ENCODE results near the gene GPR152. TPM values are rescaled to one million over a fixed set of nuclear protein-coding genes. Genes with fewer than 3 reads are reported as not detected.
"Not testable (repeated sequence)": the region's sequence is repeated elsewhere in the genome, so short reads cannot be mapped to it uniquely, and the experiment has no call there.

The GPR152 gene
- total RNA-seq, 2 donors from 2014 or later = not detected

GRCh38 chr11:67486481-67487195 lies 34.1 kb upstream of the GPR152 start:
- Mint-ChIP-seq H3K9me3 (peaks cover 3% of the 10 kb centered on the region), H3K4me1 (peaks cover 3% of the 10 kb centered on the region), H3K27me3 (ENCODE audit: insufficient read depth) (peaks cover 19% of the 10 kb centered on the region), H3K36me3 (ENCODE audit: low read depth) (peaks cover 21% of the 10 kb centered on the region), H3K4me3 (no peak overlapping the region), H3K27ac (no peak overlapping the region)
- Histone ChIP-seq H3K27me3 (ENCODE audit: control insufficient read depth, insufficient read depth, low read length, poor library complexity, severe bottlenecking) (no peaks in the 10 kb centered on the region), H3K27ac (ENCODE audit: low read depth, low read length) (no peak overlapping the region), H3K4me1 (ENCODE audit: control insufficient read depth, insufficient read depth, low read length) (no peaks in the 10 kb centered on the region), H3K4me3 (ENCODE audit: low read length) (no peak overlapping the region), H3K9ac (ENCODE audit: extremely low read depth, low read length, poor library complexity, severe bottlenecking) (no peak overlapping the region), H3K9me3 (ENCODE audit: control insufficient read depth, low read length) (no peaks in the 10 kb centered on the region), H3K36me3 (ENCODE audit: control insufficient read depth, insufficient read depth, low read length) (no peaks in the 10 kb centered on the region)
- 93 to 95% methylated on average over 14 to 20 of the region's 20 CpGs for WGBS, 2 experiments (ENCODE audit: insufficient coverage in 1 of 2, insufficient read length in 1 of 2)
- TF ChIP-seq CTCF (conservative IDR thresholded peaks at IDR 0.05) = no peak
- DNase-seq = no peak

- H3K9me3 ChIP-seq (ENCODE audit: control insufficient read depth, low read length); H3K9me3 Mint-ChIP-seq; H3K27me3 ChIP-seq (ENCODE audit: control insufficient read depth, insufficient read depth, low read length, poor library complexity, severe bottlenecking); H3K36me3 ChIP-seq (ENCODE audit: control insufficient read depth, insufficient read depth, low read length); H3K4me1 ChIP-seq (ENCODE audit: control insufficient read depth, insufficient read depth, low read length); H3K27ac ChIP-seq (ENCODE audit: low read depth, low read length); H3K4me1 Mint-ChIP-seq; H3K4me3 Mint-ChIP-seq; H3K4me3 ChIP-seq (ENCODE audit: low read length); H3K9ac ChIP-seq (ENCODE audit: extremely low read depth, low read length, poor library complexity, severe bottlenecking); H3K27ac Mint-ChIP-seq: not testable (repeated sequence)
- 93 to 95% methylated on average over 6 to 7 of the region's 7 CpGs for WGBS, 2 experiments (ENCODE audit: insufficient coverage in 1 of 2, insufficient read length in 1 of 2)
- Mint-ChIP-seq H3K27me3 (ENCODE audit: insufficient read depth) (peaks cover 19% of the 10 kb centered on the region), H3K36me3 (ENCODE audit: low read depth) (peaks cover 18% of the 10 kb centered on the region)
- peak; percentile 76 for DNase-seq
Measured at GRCh38 chr11:67485873-67486361, 33.4 kb upstream of the GPR152 start.

GRCh38 chr11:67484847-67485311 lies 32.4 kb upstream of the GPR152 start:
- Histone ChIP-seq H3K9me3 (ENCODE audit: control insufficient read depth, low read length) (no peaks in the 10 kb centered on the region), H3K27ac (ENCODE audit: low read depth, low read length) (no peak overlapping the region), H3K36me3 (ENCODE audit: control insufficient read depth, insufficient read depth, low read length) (no peaks in the 10 kb centered on the region), H3K9ac (ENCODE audit: extremely low read depth, low read length, poor library complexity, severe bottlenecking) (no peak overlapping the region), H3K4me1 (ENCODE audit: control insufficient read depth, insufficient read depth, low read length) (no peaks in the 10 kb centered on the region), H3K4me3 (ENCODE audit: low read length) (no peak overlapping the region), H3K27me3 (ENCODE audit: control insufficient read depth, insufficient read depth, low read length, poor library complexity, severe bottlenecking) (no peaks in the 10 kb centered on the region)
- Mint-ChIP-seq H3K27ac (no peak overlapping the region), H3K4me1 (peaks cover 3% of the 10 kb centered on the region), H3K27me3 (ENCODE audit: insufficient read depth) (peaks cover 21% of the 10 kb centered on the region), H3K4me3 (no peak overlapping the region), H3K9me3 (peaks cover 3% of the 10 kb centered on the region), H3K36me3 (ENCODE audit: low read depth) (peaks cover 14% of the 10 kb centered on the region)
- 93 to 94% methylated on average over 4 to 11 of the region's 11 CpGs for WGBS, 2 experiments (ENCODE audit: insufficient coverage in 1 of 2, insufficient read length in 1 of 2)
- DNase-seq = peak; percentile 37
- TF ChIP-seq CTCF (conservative IDR thresholded peaks at IDR 0.05) = no peak

Measured in endodermal cell (in vitro differentiated cells).